ENCODE measurements around the gene POGZ. TPM values are rescaled to one million over a fixed set of nuclear protein-coding genes. Genes with fewer than 3 reads are reported as not detected.

POGZ gene, protein sequence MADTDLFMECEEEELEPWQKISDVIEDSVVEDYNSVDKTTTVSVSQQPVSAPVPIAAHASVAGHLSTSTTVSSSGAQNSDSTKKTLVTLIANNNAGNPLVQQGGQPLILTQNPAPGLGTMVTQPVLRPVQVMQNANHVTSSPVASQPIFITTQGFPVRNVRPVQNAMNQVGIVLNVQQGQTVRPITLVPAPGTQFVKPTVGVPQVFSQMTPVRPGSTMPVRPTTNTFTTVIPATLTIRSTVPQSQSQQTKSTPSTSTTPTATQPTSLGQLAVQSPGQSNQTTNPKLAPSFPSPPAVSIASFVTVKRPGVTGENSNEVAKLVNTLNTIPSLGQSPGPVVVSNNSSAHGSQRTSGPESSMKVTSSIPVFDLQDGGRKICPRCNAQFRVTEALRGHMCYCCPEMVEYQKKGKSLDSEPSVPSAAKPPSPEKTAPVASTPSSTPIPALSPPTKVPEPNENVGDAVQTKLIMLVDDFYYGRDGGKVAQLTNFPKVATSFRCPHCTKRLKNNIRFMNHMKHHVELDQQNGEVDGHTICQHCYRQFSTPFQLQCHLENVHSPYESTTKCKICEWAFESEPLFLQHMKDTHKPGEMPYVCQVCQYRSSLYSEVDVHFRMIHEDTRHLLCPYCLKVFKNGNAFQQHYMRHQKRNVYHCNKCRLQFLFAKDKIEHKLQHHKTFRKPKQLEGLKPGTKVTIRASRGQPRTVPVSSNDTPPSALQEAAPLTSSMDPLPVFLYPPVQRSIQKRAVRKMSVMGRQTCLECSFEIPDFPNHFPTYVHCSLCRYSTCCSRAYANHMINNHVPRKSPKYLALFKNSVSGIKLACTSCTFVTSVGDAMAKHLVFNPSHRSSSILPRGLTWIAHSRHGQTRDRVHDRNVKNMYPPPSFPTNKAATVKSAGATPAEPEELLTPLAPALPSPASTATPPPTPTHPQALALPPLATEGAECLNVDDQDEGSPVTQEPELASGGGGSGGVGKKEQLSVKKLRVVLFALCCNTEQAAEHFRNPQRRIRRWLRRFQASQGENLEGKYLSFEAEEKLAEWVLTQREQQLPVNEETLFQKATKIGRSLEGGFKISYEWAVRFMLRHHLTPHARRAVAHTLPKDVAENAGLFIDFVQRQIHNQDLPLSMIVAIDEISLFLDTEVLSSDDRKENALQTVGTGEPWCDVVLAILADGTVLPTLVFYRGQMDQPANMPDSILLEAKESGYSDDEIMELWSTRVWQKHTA (N-terminal part only)
- 11.3 and 14.7 TPM in 2 replicates for total RNA-seq

DNA sequence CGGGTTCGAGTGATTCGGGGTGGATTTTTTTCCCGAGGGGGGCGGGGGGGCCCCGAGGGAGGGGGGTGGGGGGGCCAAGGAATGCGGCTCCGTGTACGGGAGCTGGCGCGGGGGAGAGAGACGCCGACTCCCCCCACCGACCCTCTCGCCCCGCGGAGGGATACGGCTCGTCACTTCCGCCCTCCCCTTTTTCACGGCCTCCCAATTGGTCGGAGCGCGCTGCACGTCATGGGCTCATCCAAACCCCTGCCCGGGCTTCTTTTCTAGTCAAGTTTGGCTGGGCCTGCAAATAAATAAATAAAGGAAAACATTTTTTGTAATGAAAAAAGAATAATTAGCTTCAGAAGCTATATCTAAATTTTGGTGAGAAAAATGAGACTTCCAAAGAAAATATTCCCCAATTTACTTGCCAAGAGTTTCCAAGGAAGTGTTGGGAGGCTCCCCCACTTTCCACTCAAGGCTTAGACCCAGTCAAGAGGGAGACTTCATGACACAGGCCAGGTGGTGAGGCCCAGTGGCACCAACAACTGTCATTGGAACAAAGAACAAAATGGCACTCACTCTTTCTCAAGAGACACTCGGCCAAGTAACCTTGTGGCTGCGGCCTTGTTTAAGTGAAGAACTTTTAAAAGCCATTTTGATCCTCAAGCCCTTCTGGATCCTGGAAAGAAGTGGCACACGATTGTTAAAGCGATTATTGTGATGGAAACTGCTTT lies at the start of gene POGZ:
POGZ (minus strand) TSS at position 164 of the 716 bp plus-strand sequence. CDS start 17,290 bp downstream, outside the sequence.

GRCh38 chr1:151399324-151400171 lies 59.7 kb downstream of the POGZ start, which contains the start of gene PSMB4:
Gene PSMB4 (plus strand): TSS chr1:151399573. CDS start chr1:151399588, 15 bp downstream.

GRCh38 chr1:151372058-151372934 lies 87.0 kb downstream of the POGZ start, which contains the start of gene SELENBP1:
Gene SELENBP1 (minus strand): TSS chr1:151372705. CDS start chr1:151372641, 64 bp downstream.

Other genes with a start within 250 kb of the POGZ start
- 149 and 155 TPM in 2 replicates for gene PSMD4, start 204.8 kb downstream of the POGZ start, total RNA-seq
- gene ZNF687, start 177.2 kb downstream of the POGZ start, total RNA-seq: 19.5 and 20.5 TPM in 2 replicates
- 31.4 and 43.4 TPM in 2 replicates for gene PI4KB, start 132.1 kb downstream of the POGZ start, total RNA-seq
- gene RFX5, start 112.2 kb downstream of the POGZ start, total RNA-seq: 34.1 and 40.9 TPM in 2 replicates
- gene SELENBP1, start 86.8 kb downstream of the POGZ start, total RNA-seq: 7.7 and 8.6 TPM in 2 replicates
- gene PSMB4, start 59.9 kb downstream of the POGZ start, total RNA-seq: 327 and 332 TPM in 2 replicates
- gene CGN, start 51.9 kb upstream of the POGZ start, total RNA-seq: 5.8 and 10.7 TPM in 2 replicates
- gene TUFT1, start 80.8 kb upstream of the POGZ start, total RNA-seq: 21.4 and 25.4 TPM in 2 replicates
- gene SNX27, start 152.6 kb upstream of the POGZ start, total RNA-seq: 10.6 and 16.1 TPM in 2 replicates

All from airway epithelial cell (primary cell).